Fibroblast of the aortic adventitia (primary cell): ENCODE results near the gene CYP2B6. TPM values are rescaled to one million over a fixed set of nuclear protein-coding genes. Genes with fewer than 3 reads are reported as not detected.
"Not testable (repeated sequence)": the region's sequence is repeated elsewhere in the genome, so short reads cannot be mapped to it uniquely, and the experiment has no call there.

Experiments used
- DNase-seq: peaks from one replicate; pipeline ENCODE4 v3.0.0-alpha.2; 2010; ENCODE audit warnings: low read depth
- H3K4me3 ChIP-seq: 2 replicates; pipeline ENCODE4 v1.5.1; 2011; ENCODE audit warnings: low read depth, mild to moderate bottlenecking, control low read depth, low read length, moderate library complexity
- CTCF ChIP-seq: IDR thresholded peaks from 2 replicates; pipeline ENCODE4 v1.5.1; 2011; ENCODE audit warnings: mild to moderate bottlenecking, low read length, control low read depth, inconsistent platforms; ENCODE audit not compliant: insufficient read depth
- total RNA-seq: library from RNA; depleted of rRNA; stranded (reverse); fragments of >200 nt; gene quantifications from 2 replicates; pipeline ENCODE4 v1.2.3, GENCODE V29; 2012; ENCODE audit warnings: low replicate concordance

Gene CYP2B6
- total RNA-seq, 1 donor, result not detected

DNA sequence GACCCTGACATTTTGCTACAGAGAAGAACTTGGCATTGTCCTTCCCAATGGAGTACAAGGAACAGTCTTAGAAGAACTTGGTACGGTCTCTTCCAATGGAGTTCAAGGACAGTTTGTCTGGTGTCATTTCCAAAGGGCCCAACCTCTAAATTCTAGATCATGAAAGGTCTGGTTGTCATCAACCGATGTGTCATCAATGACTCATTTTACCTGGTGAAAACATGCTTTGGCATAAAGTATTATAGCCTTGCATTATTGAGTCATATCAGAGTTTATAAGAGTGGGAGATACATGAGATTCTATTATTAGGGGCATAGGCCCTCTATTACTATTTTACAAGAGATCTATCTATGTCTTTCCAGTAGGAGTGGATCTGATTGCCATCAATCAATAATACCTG is 4.3 kb downstream of the CYP2B6 start:
- no peak overlapping the region for H3K4me3 ChIP-seq
- TF ChIP-seq CTCF, result no peak
- no peak for DNase-seq

GRCh38 chr19:40999018-40999417 is 7.9 kb downstream of the CYP2B6 start:
- not testable (repeated sequence) for H3K4me3 ChIP-seq

DNA sequence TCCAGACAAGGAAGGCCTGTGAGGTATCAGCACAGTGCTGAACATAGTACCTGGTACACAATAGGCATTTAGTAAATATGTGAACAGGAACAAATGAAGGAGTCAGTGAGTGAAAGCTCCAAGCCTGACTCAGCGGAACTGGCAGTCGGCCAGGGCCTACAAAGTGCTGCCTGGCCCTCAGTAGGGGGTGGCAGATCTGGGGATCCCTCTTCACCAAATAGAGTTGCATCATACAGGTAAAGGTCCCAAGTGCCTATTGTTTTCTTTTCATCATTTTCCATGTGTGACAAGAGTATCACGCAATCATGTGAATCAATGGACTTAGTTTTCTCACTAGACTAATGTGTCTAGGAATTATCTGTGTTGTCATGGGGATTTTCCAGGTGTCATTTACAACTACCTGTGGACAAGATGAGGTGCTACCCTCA is 9.2 kb downstream of the CYP2B6 start:
- TF ChIP-seq CTCF, result no peak
- no peak for DNase-seq
- H3K4me3 ChIP-seq, result no peak overlapping the region

More at GRCh38 chr19:40999018-40999417, 7.9 kb downstream of the CYP2B6 start:
- DNase-seq, result not testable (repeated sequence)

DNA sequence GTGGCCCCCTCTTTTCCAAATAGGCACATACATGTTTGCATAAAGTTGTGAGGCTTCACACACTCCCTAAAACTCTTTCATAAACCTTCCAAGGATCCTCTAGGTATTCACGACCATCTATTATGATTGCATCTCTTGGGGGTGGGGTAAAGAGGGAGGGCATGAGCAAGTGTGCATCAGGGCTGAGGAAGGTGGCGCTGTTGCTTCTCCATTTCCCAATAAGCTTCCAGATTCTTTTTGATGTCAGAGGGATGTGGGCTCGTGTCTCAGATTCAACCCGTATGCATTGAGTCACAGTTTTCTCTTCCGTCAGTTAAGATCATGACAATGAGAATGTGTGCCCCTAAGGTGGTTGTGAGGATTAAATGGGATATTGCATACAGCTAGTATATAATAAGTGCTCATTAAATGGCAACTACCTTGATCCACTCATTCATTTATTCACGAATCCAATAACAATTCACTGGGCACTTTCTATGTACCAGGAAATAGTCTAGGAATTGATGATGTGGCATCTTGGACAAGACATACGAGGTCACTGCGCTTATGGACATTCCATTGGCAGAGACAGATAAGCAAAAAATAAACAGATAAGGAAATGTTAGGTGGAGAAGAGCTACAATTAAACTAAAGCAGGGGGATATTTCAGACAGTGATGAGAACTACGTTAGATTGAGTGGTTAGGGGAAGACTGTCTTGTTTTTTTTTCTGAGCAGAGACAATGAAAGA is 10.3 kb downstream of the CYP2B6 start:
- H3K4me3 ChIP-seq, result no peak overlapping the region
- DNase-seq, result no peak
- no peak for TF ChIP-seq CTCF

DNA sequence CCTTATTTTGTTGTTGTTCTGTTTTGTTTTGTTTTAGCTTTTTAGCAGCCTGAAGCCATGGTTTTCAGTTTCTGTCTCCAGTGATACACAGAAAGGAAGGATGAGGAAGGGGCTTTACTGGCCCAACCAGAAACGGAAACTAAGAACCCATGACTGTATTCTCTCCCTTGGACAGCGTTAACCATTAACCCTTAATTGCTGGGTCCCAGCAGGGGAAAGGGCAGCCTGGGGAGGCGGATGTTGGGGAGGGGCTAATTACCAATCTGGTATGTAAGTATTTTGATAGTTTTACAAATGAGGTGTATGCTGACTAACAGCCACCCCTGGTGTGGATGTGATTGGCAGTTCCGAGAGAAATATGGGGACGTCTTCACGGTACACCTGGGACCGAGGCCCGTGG is 12.6 kb downstream of the CYP2B6 start:
- H3K4me3 ChIP-seq, DNase-seq: not testable (repeated sequence)

- DNase-seq, result no peak
Measured at GRCh38 chr19:41009700-41010235, 18.7 kb downstream of the CYP2B6 start.

DNA sequence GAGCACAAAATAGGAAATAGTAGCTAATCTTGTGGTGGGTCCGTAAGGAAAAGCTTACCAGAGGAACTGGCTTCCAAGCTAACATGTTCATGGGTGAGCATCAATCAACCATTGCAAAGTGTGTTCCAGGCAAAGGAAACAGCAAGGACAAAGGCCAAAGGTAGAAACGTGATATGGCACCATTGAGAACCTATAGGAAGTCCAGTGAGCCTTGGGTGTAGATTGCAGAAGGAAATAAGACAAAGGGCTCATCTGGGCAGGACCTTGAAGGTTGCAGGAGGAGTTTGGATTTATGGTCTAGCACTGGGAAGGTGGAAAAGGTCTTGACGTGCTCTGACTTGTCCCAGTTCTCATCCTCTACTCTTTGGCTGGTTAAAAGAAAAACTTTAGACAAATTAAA is 22.3 kb downstream of the CYP2B6 start:
- no peak for TF ChIP-seq CTCF
- no peak for DNase-seq
- no peak overlapping the region for H3K4me3 ChIP-seq

More at GRCh38 chr19:41009700-41010235, 18.7 kb downstream of the CYP2B6 start:
- H3K4me3 ChIP-seq, result no peak overlapping the region
- no peak for TF ChIP-seq CTCF

DNA sequence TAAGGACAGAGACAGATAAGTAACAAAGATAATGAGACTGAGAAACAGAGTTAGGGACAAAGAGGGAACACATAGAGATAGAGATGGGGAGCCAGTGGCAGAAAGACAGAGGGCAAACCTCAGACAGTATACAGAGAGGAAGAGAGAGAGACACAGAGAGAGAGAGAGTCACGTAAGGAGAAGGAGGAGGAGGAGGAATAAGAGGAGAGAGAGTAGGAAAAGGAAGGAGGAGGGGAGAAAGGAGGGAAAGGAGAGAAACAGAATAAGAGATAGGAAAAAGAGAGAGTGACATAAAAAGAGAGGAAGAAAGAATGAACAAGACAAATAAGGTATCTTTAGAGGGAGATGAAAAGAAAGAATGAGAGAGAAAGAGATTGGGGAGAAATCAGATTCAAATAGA is 23.6 kb downstream of the CYP2B6 start:
- TF ChIP-seq CTCF, result no peak
- H3K4me3 ChIP-seq, result no peak overlapping the region
- DNase-seq, result no peak
